RWPE2 (cell line): ENCODE data around the gene CA10.

Experiments
- ATAC-seq: fragments of 200-7000 bp; cut with Tn5 transposase; 3 replicates; pipeline ENCODE4 v1.9.1; 2021; ENCODE audit warnings: low read depth
- DNase-seq: peaks from one replicate; pipeline ENCODE4 v3.0.0-alpha.2; 2020; ENCODE audit warnings: low spot score
- H3K27ac ChIP-seq: fragments of 450-650 bp; 2 replicates; pipeline ENCODE4 v1.5.1; 2017; ENCODE audit warnings: mild to moderate bottlenecking; ENCODE audit not compliant: poor library complexity, severe bottlenecking
- H3K27me3 ChIP-seq: fragments of 250-450 bp; sonication (Bioruptor Pico); 2 replicates; pipeline ENCODE4 v1.5.1; 2021; ENCODE audit warnings: mild to moderate bottlenecking, moderate library complexity; ENCODE audit not compliant: insufficient read depth, poor library complexity, severe bottlenecking
- H3K36me3 ChIP-seq: fragments of 250-450 bp; sonication (Bioruptor Pico); 2 replicates; pipeline ENCODE4 v1.5.1; 2020; ENCODE audit warnings: low read depth, mild to moderate bottlenecking, moderate library complexity
- H3K4me1 ChIP-seq: fragments of 250-450 bp; sonication (Bioruptor Pico); 2 replicates; pipeline ENCODE4 v1.5.1; 2021; ENCODE audit warnings: mild to moderate bottlenecking, moderate library complexity; ENCODE audit not compliant: insufficient read depth, poor library complexity, severe bottlenecking
- H3K4me3 ChIP-seq: fragments of 250-450 bp; sonication (Bioruptor Pico); 2 replicates; pipeline ENCODE4 v1.5.1; 2021; ENCODE audit warnings: mild to moderate bottlenecking, moderate library complexity; ENCODE audit not compliant: severe bottlenecking
- H3K9me3 ChIP-seq: fragments of 250-450 bp; sonication (Bioruptor Pico); 2 replicates; pipeline ENCODE4 v1.5.1; 2021; ENCODE audit warnings: mild to moderate bottlenecking, moderate library complexity; ENCODE audit not compliant: severe bottlenecking
- CTCF ChIP-seq: fragments of 450-650 bp; IDR thresholded peaks from one replicate; pipeline ENCODE4 v1.5.1; 2017; ENCODE audit warnings: mild to moderate bottlenecking, moderate library complexity; ENCODE audit not compliant: poor library complexity, severe bottlenecking

CA10 gene

DNA sequence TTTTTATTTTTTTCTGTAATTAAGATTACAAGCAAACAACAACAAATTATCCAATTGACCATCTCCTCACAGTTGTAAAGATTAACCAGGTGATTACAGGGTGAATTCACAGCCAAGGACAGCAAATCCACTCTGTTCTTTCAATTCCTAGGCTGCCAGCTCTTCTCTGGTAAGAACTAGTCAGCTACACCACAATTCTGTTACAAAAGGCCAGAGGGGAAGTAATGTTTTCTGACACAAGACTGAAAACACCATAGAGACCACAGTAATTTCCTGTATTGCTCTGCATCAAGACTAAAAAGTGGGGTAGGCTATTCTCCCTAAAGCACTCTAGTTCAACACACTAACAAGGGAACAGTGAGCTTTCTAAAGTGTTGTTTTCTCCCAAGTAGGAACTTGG, 10.6 kb downstream of the CA10 start:
- DNase-seq = no peak
- Histone ChIP-seq H3K27me3 (no peaks in the 10 kb centered on the region), H3K27ac (peak overlapping the region; percentile 94), H3K9me3 (no peaks in the 10 kb centered on the region), H3K4me3 (no peak overlapping the region), H3K36me3 (no peaks in the 10 kb centered on the region), H3K4me1 (peaks cover 61% of the 10 kb centered on the region)
- peak; percentile 47 for ATAC-seq
- TF ChIP-seq CTCF = no peak

- TF ChIP-seq CTCF = no peak
- Histone ChIP-seq H3K9me3 (no peaks in the 10 kb centered on the region), H3K36me3 (no peaks in the 10 kb centered on the region), H3K27ac (peak overlapping the region; percentile 94), H3K4me1 (peaks cover 61% of the 10 kb centered on the region), H3K27me3 (no peaks in the 10 kb centered on the region), H3K4me3 (no peak overlapping the region)
- no peak for ATAC-seq
- no peak for DNase-seq
Measured at GRCh38 chr17:52147431-52147830, 11.1 kb downstream of the CA10 start.

DNA sequence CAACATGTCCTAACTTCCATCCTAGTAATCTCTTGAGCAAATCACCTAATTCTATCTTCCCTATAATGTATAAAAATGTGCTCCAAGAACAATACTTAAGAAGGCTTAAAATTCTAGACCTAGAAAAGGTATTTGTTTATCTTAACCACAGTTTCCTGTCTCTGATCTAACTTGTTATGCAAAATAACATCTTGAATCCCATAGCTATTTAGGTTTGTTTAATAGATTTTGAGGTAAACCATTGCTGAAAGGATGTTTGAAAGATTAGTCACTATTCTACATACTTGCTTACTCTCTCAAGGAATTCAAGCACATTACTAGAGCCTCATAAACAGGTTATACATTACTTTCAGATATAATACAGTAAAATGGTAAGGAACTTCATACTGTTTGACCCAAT, 13.0 kb downstream of the CA10 start:
- Histone ChIP-seq H3K27me3 (no peaks in the 10 kb centered on the region), H3K27ac (peak overlapping the region; percentile 94), H3K4me3 (no peak overlapping the region), H3K9me3 (no peaks in the 10 kb centered on the region), H3K4me1 (peaks cover 58% of the 10 kb centered on the region), H3K36me3 (no peaks in the 10 kb centered on the region)
- DNase-seq (no peak), ATAC-seq (peak; percentile 86)
- no peak for TF ChIP-seq CTCF

GRCh38 chr17:52143542-52143941, 15.0 kb downstream of the CA10 start:
- Histone ChIP-seq H3K4me1 (peaks cover 46% of the 10 kb centered on the region), H3K9me3 (no peaks in the 10 kb centered on the region), H3K27me3 (no peaks in the 10 kb centered on the region), H3K27ac (peak overlapping the region; percentile 94), H3K4me3 (no peak overlapping the region), H3K36me3 (no peaks in the 10 kb centered on the region)
- DNase-seq (no peak), ATAC-seq (no peak)
- TF ChIP-seq CTCF = no peak

DNA sequence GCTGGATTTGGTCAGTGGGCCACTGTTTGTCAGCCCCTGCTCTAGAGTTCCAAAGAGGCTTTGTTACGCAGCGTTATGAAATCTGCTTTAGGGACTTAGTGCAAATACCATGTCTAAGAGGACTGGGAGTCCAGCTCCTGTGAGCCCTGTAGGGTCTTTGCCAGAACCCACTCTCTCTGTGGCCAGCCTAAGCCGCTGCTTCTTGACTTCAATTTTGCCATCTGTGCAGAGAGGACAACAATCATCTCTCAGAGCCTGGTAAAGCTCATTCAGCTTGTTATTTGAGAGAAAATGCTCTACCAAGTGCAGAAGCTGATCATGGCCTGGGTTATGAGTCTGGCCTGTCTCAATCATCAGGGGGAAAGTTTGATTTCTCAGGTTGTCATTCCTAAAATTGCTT, 17.9 kb downstream of the CA10 start:
- ATAC-seq (no peak), DNase-seq (no peak)
- H3K27me3 ChIP-seq = no peaks in the 10 kb centered on the region
- H3K36me3 ChIP-seq = no peaks in the 10 kb centered on the region
- no peak overlapping the region for H3K27ac ChIP-seq
- no peaks in the 10 kb centered on the region for H3K9me3 ChIP-seq
- no peak overlapping the region for H3K4me3 ChIP-seq
- H3K4me1 ChIP-seq = peaks cover 27% of the 10 kb centered on the region
- no peak for TF ChIP-seq CTCF
